Measurements from ENCODE around the gene SLC17A9. TPM values are rescaled to one million over a fixed set of nuclear protein-coding genes. Genes with fewer than 3 reads are reported as not detected.
"Not testable (repeated sequence)": the region's sequence is repeated elsewhere in the genome, so short reads cannot be mapped to it uniquely, and the experiment has no call there.

SLC17A9 gene
- total RNA-seq, 2 experiments from 2014 or later, result 4.7 to 5.8 TPM

DNA sequence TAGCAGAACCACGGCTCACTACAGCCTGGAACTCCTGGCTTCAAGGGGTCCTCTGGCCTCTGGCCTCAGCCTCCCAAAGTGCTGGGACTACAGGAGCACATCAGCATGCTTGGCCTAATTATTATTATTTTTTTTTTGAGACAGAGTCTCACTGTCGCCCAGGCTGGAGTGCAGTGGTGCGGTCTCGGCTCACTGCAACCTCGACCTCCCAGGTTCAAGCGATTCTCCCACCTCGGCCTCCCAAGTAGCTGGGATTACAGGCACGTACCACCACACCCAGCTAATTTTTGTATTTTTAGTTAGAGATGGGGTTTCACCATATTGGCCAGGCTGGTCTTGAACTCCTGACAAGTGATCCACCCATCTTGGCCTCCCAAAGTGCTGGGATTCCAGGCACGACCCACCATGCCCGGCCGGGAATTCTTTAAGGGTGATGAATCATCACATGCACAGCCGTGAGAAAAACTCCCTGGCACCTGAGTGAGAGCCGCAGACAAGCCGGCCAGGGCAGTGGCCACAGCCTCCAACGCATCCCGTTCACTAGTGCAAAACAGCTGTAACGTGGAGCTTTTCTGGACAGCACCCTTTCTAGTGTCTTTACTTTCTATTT lies 29.3 kb upstream of the SLC17A9 start:
- H3K27me3 Mint-ChIP-seq, H3K9me3 Mint-ChIP-seq, DNase-seq: not testable (repeated sequence)
- peak overlapping the region; percentile 97 for H3K27ac Mint-ChIP-seq
- ChIA-PET POLR2A (interaction anchor here (13.7 kb wide), 1 partner anchor 14 kb away, joined by 230 read pairs; the partner anchor contains the start of gene GID8), CTCF (interaction anchor here (1.4 kb wide), 1 partner anchor 25 kb away, joined by 3 read pairs; no protein-coding TSS in a partner anchor)
- peaks cover 82% of the 10 kb centered on the region for H3K4me1 Mint-ChIP-seq
- H3K4me3 Mint-ChIP-seq, result peak overlapping the region; percentile 96
- H3K36me3 Mint-ChIP-seq (ENCODE audit: low read depth), result peaks cover 30% of the 10 kb centered on the region

DNA sequence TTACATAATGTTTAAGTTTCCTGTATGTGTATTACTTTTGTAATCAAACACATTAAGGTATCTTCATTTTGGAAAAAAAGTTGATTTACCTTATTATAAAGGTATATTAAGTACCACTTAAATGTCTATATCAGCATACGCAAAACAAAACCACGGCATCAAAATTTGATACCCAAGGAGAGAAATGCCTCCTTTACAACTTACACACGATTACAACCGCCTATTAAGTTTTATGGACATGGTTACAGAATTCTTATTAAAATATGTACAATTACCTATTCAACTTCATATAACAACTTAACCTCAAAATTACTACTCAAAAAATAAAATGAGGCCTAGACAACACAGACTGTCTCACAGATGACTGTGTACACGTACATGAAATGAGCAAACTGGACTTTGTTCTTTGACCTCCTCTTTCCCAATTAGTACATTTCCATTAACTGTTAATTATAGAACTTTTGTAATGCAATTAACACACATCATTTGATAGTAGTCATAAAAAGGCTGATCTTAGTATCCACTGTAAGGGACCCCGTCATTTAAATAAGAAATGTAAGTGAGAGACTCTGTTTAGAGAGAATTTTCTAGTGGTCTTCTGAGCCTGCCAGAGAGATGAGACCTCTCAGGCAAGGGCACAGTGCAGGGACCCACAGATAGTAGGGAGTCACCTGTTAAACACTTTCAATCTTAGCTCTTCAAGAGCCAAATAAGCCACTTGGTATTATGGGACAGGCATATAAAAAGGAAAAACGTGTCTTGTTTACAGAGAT lies 28.7 kb upstream of the SLC17A9 start:
- peaks cover 29% of the 10 kb centered on the region for H3K36me3 Mint-ChIP-seq (ENCODE audit: low read depth)
- H3K9me3 Mint-ChIP-seq, result no peaks in the 10 kb centered on the region
- peak overlapping the region; percentile 96 for H3K4me3 Mint-ChIP-seq
- POLR2A ChIA-PET, result interaction anchor here (1.0 to 13.7 kb wide), 5 partner anchors 9 to 813 kb away, joined by 3 to 230 read pairs (median 4); partner anchors contain the start of gene GID8
- no peak for DNase-seq
- peaks cover 81% of the 10 kb centered on the region for H3K4me1 Mint-ChIP-seq
- CTCF ChIA-PET, result interaction anchor here (1.0 to 1.4 kb wide), 4 partner anchors 13 to 26 kb away, joined by 3 to 4 read pairs (median 3); no protein-coding TSS in a partner anchor
- H3K27ac Mint-ChIP-seq, result peak overlapping the region; percentile 97
- no peaks in the 10 kb centered on the region for H3K27me3 Mint-ChIP-seq

DNA sequence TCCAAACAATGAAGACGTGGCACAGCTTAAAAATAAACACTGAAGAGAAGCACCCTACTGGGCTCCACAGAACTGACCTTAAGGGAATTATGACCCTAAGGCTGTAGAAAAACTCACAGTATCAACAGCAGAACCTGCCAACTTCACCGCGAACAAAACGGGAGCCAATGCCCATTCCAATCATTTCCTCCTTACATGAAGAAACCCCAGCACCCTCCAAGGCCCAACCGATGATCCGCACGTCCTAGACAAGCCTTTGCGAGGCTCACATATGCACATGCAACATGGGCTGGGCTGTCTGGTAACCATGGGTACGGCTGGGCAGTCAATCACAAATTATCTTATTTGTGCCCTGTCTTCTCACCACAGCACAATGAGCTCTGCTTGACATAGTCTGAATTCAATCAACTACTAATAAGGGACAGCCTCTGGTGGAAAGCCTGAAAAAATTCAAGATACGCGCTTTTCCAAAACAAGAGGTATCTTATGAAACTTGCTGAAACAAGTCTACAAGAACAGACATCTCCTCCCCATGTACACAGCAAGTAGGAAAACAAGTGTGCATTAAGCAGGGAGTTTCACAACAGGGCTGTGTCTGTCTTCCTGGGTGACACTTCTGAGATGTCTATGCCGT lies 27.9 kb upstream of the SLC17A9 start:
- Mint-ChIP-seq H3K4me3 (peak overlapping the region; percentile 96), H3K9me3 (no peaks in the 10 kb centered on the region), H3K27me3 (no peaks in the 10 kb centered on the region), H3K36me3 (ENCODE audit: low read depth) (peaks cover 29% of the 10 kb centered on the region), H3K27ac (peak overlapping the region; percentile 97), H3K4me1 (peaks cover 77% of the 10 kb centered on the region)
- DNase-seq, result peak; percentile 42
- CTCF ChIA-PET, result interaction anchor here (1.0 to 1.5 kb wide), 5 partner anchors 12 to 26 kb away, joined by 3 to 4 read pairs (median 3); no protein-coding TSS in a partner anchor
- POLR2A ChIA-PET, result interaction anchor here (0.7 to 13.7 kb wide), 9 partner anchors 10 to 813 kb away, joined by 3 to 230 read pairs (median 5); partner anchors contain the start of gene GID8

DNA sequence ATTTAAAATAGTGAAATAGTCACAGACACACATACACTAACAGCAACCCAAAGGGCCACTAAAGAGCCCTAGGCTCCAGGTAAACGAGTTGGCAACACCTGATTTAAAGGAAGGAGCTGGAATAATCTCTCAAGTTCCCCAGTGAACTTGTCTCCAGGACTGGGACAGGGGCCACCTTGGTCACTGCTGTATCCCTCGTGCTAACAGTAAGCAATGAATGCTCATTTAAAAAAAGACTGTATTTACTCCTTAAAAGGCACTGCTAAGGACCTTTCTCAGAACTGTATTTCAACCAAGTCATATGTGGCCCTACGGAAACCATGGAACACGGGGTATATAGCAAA lies 27.5 kb upstream of the SLC17A9 start:
- peaks cover 77% of the 10 kb centered on the region for H3K4me1 Mint-ChIP-seq
- ChIA-PET CTCF (interaction anchor here (1.0 to 1.5 kb wide), 4 partner anchors 10 to 26 kb away, joined by 3 to 4 read pairs (median 4); no protein-coding TSS in a partner anchor), POLR2A (interaction anchor here (0.7 to 13.7 kb wide), 8 partner anchors 10 to 185 kb away, joined by 3 to 230 read pairs (median 6); partner anchors contain the start of gene GID8)
- no peaks in the 10 kb centered on the region for H3K9me3 Mint-ChIP-seq
- H3K27ac Mint-ChIP-seq, result peak overlapping the region; percentile 97
- no peaks in the 10 kb centered on the region for H3K27me3 Mint-ChIP-seq
- peak overlapping the region; percentile 96 for H3K4me3 Mint-ChIP-seq
- no peak for DNase-seq
- H3K36me3 Mint-ChIP-seq (ENCODE audit: low read depth), result peaks cover 29% of the 10 kb centered on the region

DNA sequence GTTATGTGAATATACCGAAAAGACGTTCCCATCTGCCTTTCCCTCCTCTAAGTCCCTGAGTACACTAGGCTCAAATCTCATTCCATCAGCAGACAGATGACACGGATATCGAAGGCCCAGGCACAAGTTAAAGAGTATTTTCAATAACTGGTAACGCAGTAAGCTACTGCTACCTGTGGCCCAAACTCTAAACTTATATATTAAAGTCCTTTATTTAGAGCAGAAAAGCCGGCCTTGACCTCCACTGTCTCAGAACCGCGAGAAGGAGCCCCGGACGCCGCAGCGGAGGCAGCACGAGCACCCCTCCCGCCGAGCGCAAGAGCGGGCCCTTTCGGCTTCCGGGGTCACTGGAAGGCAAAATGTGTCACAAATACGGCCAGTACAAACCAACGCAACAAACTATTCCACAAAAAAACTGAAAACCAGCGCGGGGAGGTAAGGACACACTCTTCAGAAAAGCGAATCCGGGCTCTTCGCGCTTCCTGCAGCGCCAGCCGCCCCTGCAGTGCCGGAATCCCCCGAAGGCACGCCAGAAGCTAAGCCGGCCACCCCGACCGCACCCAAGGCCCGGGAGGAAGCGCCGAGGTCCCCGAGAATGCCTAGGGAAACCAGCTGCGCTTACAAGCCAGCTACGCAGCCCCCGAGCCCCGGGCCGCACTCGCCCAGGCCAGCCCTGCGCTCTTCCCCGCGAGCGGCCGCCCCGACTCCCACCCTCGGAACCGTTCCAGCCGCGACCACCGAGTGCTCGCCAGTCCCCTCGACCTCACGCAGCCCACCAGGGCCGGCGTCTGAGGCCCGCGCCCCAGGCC lies 26.9 kb upstream of the SLC17A9 start:
- DNase-seq, result peak; percentile 62
- Mint-ChIP-seq H3K4me1 (peaks cover 77% of the 10 kb centered on the region), H3K27me3 (no peaks in the 10 kb centered on the region), H3K9me3 (no peaks in the 10 kb centered on the region), H3K4me3 (peak overlapping the region; percentile 96), H3K36me3 (ENCODE audit: low read depth) (peaks cover 25% of the 10 kb centered on the region), H3K27ac (peak overlapping the region; percentile 97)
- CTCF ChIA-PET, result interaction anchor here (0.6 to 1.5 kb wide), 5 partner anchors 10 to 25 kb away, joined by 3 to 4 read pairs (median 4); no protein-coding TSS in a partner anchor
- POLR2A ChIA-PET, result interaction anchor here (0.7 to 13.7 kb wide), 10 partner anchors 11 to 186 kb away, joined by 3 to 230 read pairs (median 6); partner anchors contain the start of gene GID8

DNA sequence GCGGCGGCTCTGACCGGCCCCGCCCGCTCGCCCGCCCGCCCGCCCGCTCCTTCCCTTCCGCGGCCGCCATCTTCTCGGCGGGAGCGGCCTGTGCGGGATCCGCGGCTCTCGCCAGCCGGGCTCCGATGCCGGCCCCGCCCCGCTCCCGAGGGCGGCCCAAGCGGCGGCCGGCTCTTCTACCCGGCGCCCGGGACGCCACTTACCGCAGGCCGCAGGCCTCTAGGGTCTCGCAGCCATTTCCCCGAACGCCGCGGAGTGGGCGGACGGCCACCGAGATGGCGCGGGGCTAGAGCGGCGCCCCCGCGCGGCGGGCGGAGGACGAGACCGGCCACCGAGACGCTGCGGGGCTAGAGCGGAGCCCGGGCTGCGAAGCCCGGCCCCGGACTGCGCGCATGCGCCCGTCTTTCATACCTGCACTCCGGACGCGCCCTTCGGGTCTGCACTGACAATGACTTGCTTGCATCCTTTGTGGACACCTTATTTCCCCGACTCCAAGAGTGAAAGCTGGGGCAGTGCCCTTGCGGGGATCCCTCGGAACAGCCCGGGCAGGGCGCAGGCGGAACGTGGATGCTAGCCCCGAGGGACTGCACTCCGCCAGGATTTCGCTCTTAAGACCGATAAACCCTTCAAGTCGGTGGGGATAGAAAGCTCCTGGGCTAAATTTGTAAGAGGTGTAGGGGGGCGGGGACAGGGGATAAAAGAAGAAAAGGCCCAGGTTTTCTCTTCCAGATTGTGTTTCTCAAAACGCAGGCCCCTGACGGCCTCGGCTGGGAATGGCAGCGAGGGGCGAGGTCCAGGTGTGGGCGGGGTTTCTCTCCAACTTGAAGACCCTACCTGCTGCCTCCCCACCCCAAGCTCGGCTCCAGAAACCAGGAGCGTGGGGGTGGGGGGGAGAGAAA lies 26.0 kb upstream of the SLC17A9 start, which contains the start of gene DIDO1:
DIDO1 (minus strand) TSS at position 277 of the 899 bp plus-strand sequence.
- ChIA-PET POLR2A (interaction anchor here (0.7 to 13.7 kb wide), 11 partner anchors 10 to 540 kb away, joined by 3 to 230 read pairs (median 6); partner anchors contain the start of genes GID8 and RPS21), CTCF (interaction anchor here (0.6 to 2.0 kb wide), 6 partner anchors 9 to 33 kb away, joined by 3 to 16 read pairs (median 4); partner anchors contain the start of gene GID8)
- peak within 1 kb of the TSS; percentile 97 for H3K27ac Mint-ChIP-seq
- no peaks in the 10 kb centered on the region for H3K27me3 Mint-ChIP-seq
- DNase-seq, result peak; percentile 90
- H3K4me3 Mint-ChIP-seq, result peak within 1 kb of the TSS; percentile 96
- H3K9me3 Mint-ChIP-seq, result no peaks in the 10 kb centered on the region
- peaks cover 77% of the 10 kb centered on the region for H3K4me1 Mint-ChIP-seq
- H3K36me3 Mint-ChIP-seq (ENCODE audit: low read depth), result peaks cover 22% of the 10 kb centered on the region

DNA sequence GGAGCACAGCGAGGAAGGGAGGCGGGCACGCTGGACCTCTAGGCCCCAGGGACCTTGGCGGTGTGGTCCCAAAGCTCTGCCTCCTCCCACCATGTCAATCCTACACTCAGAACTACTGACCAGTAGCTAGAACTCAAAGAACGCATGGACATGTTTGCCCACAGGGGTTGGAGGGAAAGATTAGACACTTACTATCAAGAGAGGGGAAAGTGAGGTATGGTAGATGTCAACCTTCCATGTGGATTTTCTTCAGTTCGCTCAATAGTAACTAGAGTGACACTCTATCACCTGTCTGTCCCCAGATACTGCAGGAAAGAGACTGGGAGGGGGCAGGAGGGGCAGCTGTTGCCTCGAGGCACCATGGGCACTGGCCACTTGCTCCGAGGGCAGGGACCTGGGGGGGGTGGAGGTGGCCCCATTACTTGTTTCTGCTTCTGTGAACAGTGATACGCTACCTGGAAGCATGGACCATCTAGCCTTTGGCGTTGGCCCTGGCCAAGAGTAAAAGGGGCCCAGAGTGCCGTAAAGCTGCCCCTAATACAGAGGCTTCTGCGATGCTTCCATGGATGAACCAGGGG lies 25.3 kb upstream of the SLC17A9 start:
- no peaks in the 10 kb centered on the region for H3K27me3 Mint-ChIP-seq
- CTCF ChIA-PET, result interaction anchor here (0.6 to 2.0 kb wide), 6 partner anchors 9 to 975 kb away, joined by 3 to 16 read pairs (median 4); partner anchors contain the start of gene GID8
- H3K27ac Mint-ChIP-seq, result peak overlapping the region; percentile 94
- H3K4me3 Mint-ChIP-seq, result peak overlapping the region; percentile 96
- H3K36me3 Mint-ChIP-seq (ENCODE audit: low read depth), result peaks cover 26% of the 10 kb centered on the region
- no peak for DNase-seq
- POLR2A ChIA-PET, result interaction anchor here (0.7 to 13.7 kb wide), 9 partner anchors 9 to 541 kb away, joined by 3 to 230 read pairs (median 5); partner anchors contain the start of genes GID8 and RPS21
- peaks cover 77% of the 10 kb centered on the region for H3K4me1 Mint-ChIP-seq
- H3K9me3 Mint-ChIP-seq, result no peaks in the 10 kb centered on the region

DNA sequence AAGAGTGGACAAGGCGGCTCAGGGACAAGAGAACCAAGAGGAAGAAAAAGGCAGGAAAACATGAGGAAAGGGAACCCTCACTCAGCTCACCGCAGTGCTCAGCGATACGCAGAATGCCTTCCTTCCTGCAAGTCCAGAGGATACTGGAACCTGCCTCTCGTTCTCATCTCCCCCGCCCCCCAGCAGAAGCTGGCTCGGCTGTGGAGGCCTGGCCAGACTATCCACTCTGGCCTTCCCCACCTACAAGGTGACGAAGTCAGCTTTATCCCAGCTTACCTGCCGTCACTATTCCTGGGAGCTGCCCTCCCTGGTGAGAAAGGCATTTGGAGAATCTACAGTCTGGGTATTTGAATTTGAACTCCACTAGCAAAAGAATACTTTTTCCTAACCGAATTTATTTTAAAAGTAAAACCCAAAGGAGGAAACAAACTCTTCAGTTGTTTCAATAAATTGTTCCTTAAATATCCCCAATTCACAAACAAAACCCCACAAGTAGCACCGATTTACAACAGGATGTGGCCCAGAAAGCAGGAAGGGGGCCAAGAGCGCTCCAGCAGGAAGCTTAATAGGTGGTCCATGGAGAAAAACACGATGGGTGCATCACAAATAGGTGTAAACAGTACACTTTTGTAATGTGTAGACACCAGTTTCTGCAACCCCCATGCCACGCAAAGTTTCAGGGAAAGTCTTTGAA lies 24.1 kb upstream of the SLC17A9 start:
- peaks cover 22% of the 10 kb centered on the region for H3K36me3 Mint-ChIP-seq (ENCODE audit: low read depth)
- POLR2A ChIA-PET, result interaction anchor here (0.6 to 13.7 kb wide), 7 partner anchors 8 to 52 kb away, joined by 3 to 230 read pairs (median 3); partner anchors contain the start of gene GID8
- CTCF ChIA-PET, result interaction anchor here (0.6 to 2.0 kb wide), 6 partner anchors 9 to 974 kb away, joined by 3 to 16 read pairs (median 4); partner anchors contain the start of gene GID8
- H3K4me1 Mint-ChIP-seq, result peaks cover 77% of the 10 kb centered on the region
- no peaks in the 10 kb centered on the region for H3K27me3 Mint-ChIP-seq
- no peak for DNase-seq
- H3K9me3 Mint-ChIP-seq, result no peaks in the 10 kb centered on the region
- peak overlapping the region; percentile 96 for H3K4me3 Mint-ChIP-seq
- peak overlapping the region; percentile 94 for H3K27ac Mint-ChIP-seq

DNA sequence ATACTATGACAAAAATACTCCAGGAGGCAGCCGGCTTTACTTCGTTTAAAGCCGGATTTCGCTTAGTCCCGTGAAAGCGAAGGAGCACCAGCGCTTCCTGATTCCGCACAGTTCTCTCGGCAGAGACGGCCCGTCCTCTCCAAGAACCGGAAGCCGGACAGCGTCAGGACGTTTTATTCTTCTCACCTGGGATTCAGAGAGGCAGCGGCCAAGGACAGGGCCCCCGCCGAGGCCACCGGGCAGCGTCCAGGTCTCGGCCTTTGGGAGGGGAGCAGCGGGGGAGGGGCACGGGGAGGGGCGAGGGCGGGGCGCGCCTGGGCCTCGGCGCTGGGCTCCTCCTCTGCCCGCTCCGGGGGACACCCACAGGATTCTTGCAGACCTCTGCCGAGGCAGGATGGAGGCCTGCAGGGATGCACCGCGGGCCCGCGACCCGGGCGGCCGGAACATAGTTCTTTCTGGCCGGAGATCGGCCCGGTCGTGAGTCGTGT lies 23.4 kb upstream of the SLC17A9 start:
- ChIA-PET CTCF (interaction anchor here (1.0 to 1.9 kb wide), 3 partner anchors 10 to 106 kb away, joined by 3 to 7 read pairs (median 3); no protein-coding TSS in a partner anchor), POLR2A (interaction anchor here (0.6 to 13.7 kb wide), 4 partner anchors 8 to 25 kb away, joined by 3 to 230 read pairs (median 34); partner anchors contain the start of gene GID8)
- Mint-ChIP-seq H3K27me3 (no peaks in the 10 kb centered on the region), H3K4me1 (peaks cover 70% of the 10 kb centered on the region), H3K36me3 (ENCODE audit: low read depth) (peaks cover 20% of the 10 kb centered on the region), H3K4me3 (peak overlapping the region; percentile 96), H3K9me3 (no peaks in the 10 kb centered on the region), H3K27ac (peak overlapping the region; percentile 94)
- DNase-seq, result peak; percentile 72

DNA sequence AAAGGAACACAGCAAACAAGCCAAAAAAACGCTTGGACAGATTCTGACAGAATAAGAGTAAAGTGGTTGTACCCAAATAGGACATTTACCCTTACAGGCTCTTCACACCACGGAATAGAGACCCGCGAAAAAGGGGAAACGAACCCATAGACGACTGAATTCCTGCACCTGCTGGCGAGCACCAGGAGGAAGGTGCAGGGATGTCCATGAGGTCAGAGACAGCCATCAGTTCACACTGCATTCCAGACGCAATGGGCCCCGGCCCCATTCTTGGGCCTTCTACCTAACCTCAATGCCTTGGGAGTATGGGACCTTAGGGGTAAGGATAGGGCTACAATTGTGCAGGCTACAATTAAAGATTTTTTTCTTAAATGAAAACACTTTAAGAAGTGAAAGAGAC lies 21.0 kb upstream of the SLC17A9 start:
- Mint-ChIP-seq H3K36me3 (ENCODE audit: low read depth) (peaks cover 7% of the 10 kb centered on the region), H3K27me3 (no peaks in the 10 kb centered on the region), H3K4me3 (no peak overlapping the region), H3K4me1 (peaks cover 58% of the 10 kb centered on the region), H3K9me3 (no peaks in the 10 kb centered on the region), H3K27ac (no peak overlapping the region)
- POLR2A ChIA-PET, result interaction anchor here (1.5 kb wide), 1 partner anchor 13 kb away, joined by 10 read pairs; no protein-coding TSS in a partner anchor
- CTCF ChIA-PET, result interaction anchor here (1.2 kb wide), 1 partner anchor 13 kb away, joined by 3 read pairs; no protein-coding TSS in a partner anchor
- no peak for DNase-seq
